PC-9 (cell line): ENCODE data around the gene SRGAP3. TPM values are rescaled to one million over a fixed set of nuclear protein-coding genes. Genes with fewer than 3 reads are reported as not detected.
A peak's percentile ranks its signal among the peaks of the same experiment; 100 is the strongest.

Source experiments
- BruUV-seq: library from RNA; stranded (reverse); fragments of 400-500 nt; replicated peaks from 2 replicates; lab custom pipeline; 2021; lab: Mats Ljungman, UMichigan
- CTCF ChIA-PET: fragments of 300-600 bp; sonication (Branson Sonifier 250); formaldehyde crosslinking; loops from one replicate; lab custom pipeline; 2022; ENCODE audit warnings: antibody characterized with exemption; lab: Charles Lee
- POLR2A ChIA-PET: fragments of 300-600 bp; sonication (Branson Sonifier 250); formaldehyde crosslinking; loops from one replicate; lab custom pipeline; 2022; ENCODE audit warnings: antibody characterized with exemption; ENCODE audit not compliant: unreplicated experiment; lab: Charles Lee
- DNase-seq, 2 experiments: peaks; one replicate each; pipeline versions ENCODE4 v3.0.0 to v3.0.0-alpha.2; 2015 to 2022; ENCODE audit warnings: mixed read lengths in 1 of 2
- H2AFZ ChIP-seq: fragments of 200-600 bp; sonication (generic); 2 replicates; pipeline ENCODE4 v1.8.1; 2017; ENCODE audit warnings: antibody characterized with exemption
- H3F3A ChIP-seq: fragments of 200-600 bp; sonication (generic); 2 replicates; pipeline ENCODE4 v1.8.1; 2017; ENCODE audit warnings: antibody characterized with exemption, mild to moderate bottlenecking, low read depth; ENCODE audit not compliant: insufficient read depth
- H3K27ac ChIP-seq: fragments of 200-600 bp; sonication (generic); 2 replicates; pipeline ENCODE4 v1.6.1; 2016; ENCODE audit warnings: mixed run types
- H3K27me3 ChIP-seq: fragments of 200-600 bp; sonication (generic); 2 replicates; pipeline ENCODE4 v1.6.1; 2016; ENCODE audit warnings: low read depth, mixed run types; ENCODE audit not compliant: insufficient read depth
- H3K36me3 ChIP-seq: fragments of 200-600 bp; sonication (generic); 2 replicates; pipeline ENCODE4 v1.6.1; 2016; ENCODE audit warnings: low read depth, mixed run types
- H3K4me1 ChIP-seq: fragments of 200-600 bp; sonication (generic); replicated peaks from 2 replicates; pipeline ENCODE4 v1.6.1; 2016; ENCODE audit warnings: mixed run types; ENCODE audit not compliant: insufficient read depth
- H3K4me2 ChIP-seq: fragments of 200-600 bp; sonication (generic); 2 replicates; pipeline ENCODE4 v1.6.1; 2017; ENCODE audit warnings: mixed run types
- H3K4me3 ChIP-seq: fragments of 200-600 bp; sonication (generic); 2 replicates; pipeline ENCODE4 v1.6.1; 2016; ENCODE audit warnings: mixed run types
- H3K79me2 ChIP-seq: fragments of 200-600 bp; sonication (generic); 2 replicates; pipeline ENCODE4 v1.6.1; 2017; ENCODE audit warnings: low read depth, mixed run types
- H3K9me2 ChIP-seq: fragments of 200-600 bp; sonication (generic); 2 replicates; pipeline ENCODE4 v1.8.1; 2017; ENCODE audit warnings: mild to moderate bottlenecking; ENCODE audit not compliant: insufficient read depth
- H3K9me3 ChIP-seq: fragments of 200-600 bp; sonication (generic); 2 replicates; pipeline ENCODE4 v1.8.1; 2016; ENCODE audit warnings: low read depth; ENCODE audit not compliant: insufficient read depth
- H4K20me1 ChIP-seq: fragments of 200-600 bp; sonication (generic); 2 replicates; pipeline ENCODE4 v1.8.1; 2017; ENCODE audit not compliant: insufficient read depth
- EZH2 ChIP-seq: fragments of 200-600 bp; sonication (generic); IDR thresholded peaks from 2 replicates; pipeline ENCODE4 v1.8.0; 2017; ENCODE audit warnings: antibody characterized with exemption, low read depth
- intact Hi-C: fragments of 100-400 bp; cut with micrococcal nuclease; formaldehyde crosslinking; loops from one replicate; pipeline ENCODE4 v1.10.0; 2022; ENCODE audit not compliant: unreplicated experiment
- total RNA-seq: library from RNA; stranded (reverse); gene quantifications from 2 replicates; pipeline ENCODE4 v1.2.3, GENCODE V29; 2021
- TF ChIP-seq, protein P1 (sequence below): fragments of 200-600 bp; sonication (generic); conservative IDR thresholded peaks from 2 replicates; pipeline ENCODE4 v1.6.1; 2017; ENCODE audit warnings: mixed run types, antibody characterized with exemption, mild to moderate bottlenecking, moderate library complexity

SRGAP3 gene
- total RNA-seq, 1 experiment from 2014 or later, result 17.5 TPM

DNA sequence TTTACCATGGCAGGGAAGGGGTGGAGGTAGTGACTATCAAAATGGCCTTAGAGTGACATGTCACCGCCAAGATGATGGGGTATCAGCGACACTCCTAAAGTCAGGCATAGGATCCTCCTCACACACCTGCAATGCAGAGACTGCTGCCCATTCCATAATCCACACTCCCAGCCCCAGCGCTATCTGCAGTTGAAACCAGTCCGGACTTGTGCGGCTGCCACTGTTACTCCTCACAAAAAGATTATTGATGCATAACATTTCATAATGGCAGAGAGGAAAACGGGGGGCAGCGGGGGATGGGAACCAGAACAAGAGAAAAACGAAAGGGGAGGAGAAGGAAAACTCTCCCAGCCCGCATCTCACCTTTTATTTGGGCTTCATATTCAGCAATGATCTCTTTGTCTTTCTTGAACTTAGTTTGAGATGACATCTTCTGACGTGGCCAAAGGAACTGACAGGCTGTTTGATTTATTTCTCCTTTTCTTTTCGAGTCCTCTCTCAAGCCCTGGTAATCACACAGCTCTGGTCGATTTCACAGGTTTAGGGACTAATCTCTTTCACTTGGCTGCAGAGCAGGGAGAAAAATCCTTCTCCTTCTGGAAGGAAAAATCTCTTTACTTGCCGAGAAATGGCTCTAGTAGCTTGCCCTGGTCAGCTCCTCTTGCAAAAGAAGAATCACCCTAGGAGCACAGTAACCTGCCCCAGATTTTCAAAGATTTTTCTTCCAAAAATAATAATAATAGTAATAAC, 749 bp downstream of the SRGAP3 start:
- no peaks in the 10 kb centered on the region for H3F3A ChIP-seq
- BruUV-seq, result no TSS peak
- ChIA-PET CTCF (interaction anchor here (0.6 to 1.0 kb wide), 3 partner anchors 53 to 169 kb away, joined by 3 to 4 read pairs (median 4); no protein-coding TSS in a partner anchor), POLR2A (interaction anchor here (0.5 to 0.6 kb wide), 3 partner anchors 19 to 38 kb away, joined by 3 to 4 read pairs (median 4); no protein-coding TSS in a partner anchor)
- H3K27me3 ChIP-seq, result no peaks in the 10 kb centered on the region
- no peak for TF ChIP-seq EZH2
- TF ChIP-seq, protein P1, sequence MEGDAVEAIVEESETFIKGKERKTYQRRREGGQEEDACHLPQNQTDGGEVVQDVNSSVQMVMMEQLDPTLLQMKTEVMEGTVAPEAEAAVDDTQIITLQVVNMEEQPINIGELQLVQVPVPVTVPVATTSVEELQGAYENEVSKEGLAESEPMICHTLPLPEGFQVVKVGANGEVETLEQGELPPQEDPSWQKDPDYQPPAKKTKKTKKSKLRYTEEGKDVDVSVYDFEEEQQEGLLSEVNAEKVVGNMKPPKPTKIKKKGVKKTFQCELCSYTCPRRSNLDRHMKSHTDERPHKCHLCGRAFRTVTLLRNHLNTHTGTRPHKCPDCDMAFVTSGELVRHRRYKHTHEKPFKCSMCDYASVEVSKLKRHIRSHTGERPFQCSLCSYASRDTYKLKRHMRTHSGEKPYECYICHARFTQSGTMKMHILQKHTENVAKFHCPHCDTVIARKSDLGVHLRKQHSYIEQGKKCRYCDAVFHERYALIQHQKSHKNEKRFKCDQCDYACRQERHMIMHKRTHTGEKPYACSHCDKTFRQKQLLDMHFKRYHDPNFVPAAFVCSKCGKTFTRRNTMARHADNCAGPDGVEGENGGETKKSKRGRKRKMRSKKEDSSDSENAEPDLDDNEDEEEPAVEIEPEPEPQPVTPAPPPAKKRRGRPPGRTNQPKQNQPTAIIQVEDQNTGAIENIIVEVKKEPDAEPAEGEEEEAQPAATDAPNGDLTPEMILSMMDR, result no peak
- no peak overlapping the region for H3K27ac ChIP-seq
- H3K36me3 ChIP-seq, result no peaks in the 10 kb centered on the region
- peak overlapping the region; percentile 95 for H3K4me2 ChIP-seq
- H3K9me3 ChIP-seq, result no peaks in the 10 kb centered on the region
- H3K9me2 ChIP-seq, result no peaks in the 10 kb centered on the region
- H4K20me1 ChIP-seq, result no peaks in the 10 kb centered on the region
- no peaks in the 10 kb centered on the region for H3K79me2 ChIP-seq
- H2AFZ ChIP-seq, result peak overlapping the region; percentile 83
- peak in 1 of 2 experiments; percentile 7 for DNase-seq
- H3K4me3 ChIP-seq, result peak overlapping the region; percentile 62
- H3K4me1 ChIP-seq, result peaks cover 28% of the 10 kb centered on the region
- intact Hi-C loops, result loop anchor here (1.0 to 2.0 kb wide), 2 partner anchors 34 to 74 kb away; no protein-coding TSS in a partner anchor

DNA sequence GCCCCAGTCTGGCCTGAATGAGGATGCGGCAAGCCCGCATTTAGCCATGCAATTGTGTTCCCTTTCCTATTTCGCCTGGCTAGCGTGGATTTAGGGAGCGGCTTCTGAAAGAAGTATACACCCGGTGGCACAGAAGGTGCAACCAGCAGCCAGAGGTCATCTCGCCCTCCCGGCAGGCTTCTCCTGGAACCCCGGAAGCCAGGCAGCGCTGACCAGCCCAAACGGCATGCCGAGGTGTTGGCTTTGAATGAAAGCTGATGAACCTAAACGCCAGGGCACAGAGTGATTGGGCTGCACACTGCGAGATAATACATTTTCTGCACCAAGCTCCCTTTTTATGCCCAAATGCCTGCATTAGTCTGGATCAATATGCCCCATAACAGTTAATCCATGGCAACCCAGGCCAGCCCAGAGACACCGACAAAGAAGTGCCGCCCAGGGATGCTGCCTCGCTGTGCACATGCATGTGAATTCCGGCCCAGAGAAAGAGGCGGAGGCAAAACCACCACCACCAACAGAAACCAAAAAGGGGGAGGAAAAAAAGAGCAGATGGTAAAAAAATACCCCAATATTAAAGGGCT, 1.4 kb downstream of the SRGAP3 start:
- no peak overlapping the region for H3K4me3 ChIP-seq
- intact Hi-C loops, result loop anchor here (2.0 kb wide), 1 partner anchor 73 kb away; no protein-coding TSS in a partner anchor
- H2AFZ ChIP-seq, result no peak overlapping the region
- no peaks in the 10 kb centered on the region for H3K36me3 ChIP-seq
- DNase-seq, result no peak
- H3K27ac ChIP-seq, result no peak overlapping the region
- no peaks in the 10 kb centered on the region for H4K20me1 ChIP-seq
- CTCF ChIA-PET, result no interaction called here
- H3K9me3 ChIP-seq, result no peaks in the 10 kb centered on the region
- BruUV-seq, result no TSS peak
- peak overlapping the region; percentile 95 for H3K4me2 ChIP-seq
- no peaks in the 10 kb centered on the region for H3K27me3 ChIP-seq
- H3K79me2 ChIP-seq, result no peaks in the 10 kb centered on the region
- no peaks in the 10 kb centered on the region for H3F3A ChIP-seq
- H3K9me2 ChIP-seq, result no peaks in the 10 kb centered on the region
- no peak for TF ChIP-seq EZH2
- TF ChIP-seq, protein P1, result no peak
- peaks cover 21% of the 10 kb centered on the region for H3K4me1 ChIP-seq
- POLR2A ChIA-PET, result no interaction called here

GRCh38 chr3:9247361-9247940, 2.0 kb downstream of the SRGAP3 start:
- H3K4me2 ChIP-seq, result no peak overlapping the region
- H2AFZ ChIP-seq, result no peak overlapping the region

More at GRCh38 chr3:9247361-9247940, 2.0 kb downstream of the SRGAP3 start:
- Histone ChIP-seq H3K36me3 (no peaks in the 10 kb centered on the region), H3K79me2 (no peaks in the 10 kb centered on the region), H3K4me3 (no peak overlapping the region), H3F3A (no peaks in the 10 kb centered on the region), H3K4me1 (peaks cover 18% of the 10 kb centered on the region), H3K9me2 (no peaks in the 10 kb centered on the region), H3K9me3 (no peaks in the 10 kb centered on the region), H3K27me3 (no peaks in the 10 kb centered on the region), H4K20me1 (no peaks in the 10 kb centered on the region), H3K27ac (no peak overlapping the region)
- TF ChIP-seq EZH2, result no peak
- TF ChIP-seq, protein P1, result no peak
- no TSS peak for BruUV-seq
- DNase-seq, result no peak
- intact Hi-C loops, result no loop called here
- ChIA-PET POLR2A (no interaction called here), CTCF (no interaction called here)
